GM12801 (cell line): ENCODE measurements around the gene RIT2.

Experiments used
- CTCF ChIP-seq: IDR thresholded peaks from one replicate; pipeline ENCODE4 v1.5.1; 2011; ENCODE audit warnings: control low read depth; ENCODE audit not compliant: insufficient read length; ENCODE audit errors: extremely low read depth

The RIT2 gene

GRCh38 chr18:43043626-43044025 lies 71.9 kb downstream of the RIT2 start:
- TF ChIP-seq CTCF, result no peak

GRCh38 chr18:43040281-43040680 lies 75.2 kb downstream of the RIT2 start:
- no peak for TF ChIP-seq CTCF

- TF ChIP-seq CTCF, result no peak
These were observed 80.6 kb downstream of the RIT2 start for GRCh38 chr18:43034683-43035500.

GRCh38 chr18:43031169-43031568 lies 84.3 kb downstream of the RIT2 start:
- TF ChIP-seq CTCF, result no peak

GRCh38 chr18:43029414-43029813 lies 86.1 kb downstream of the RIT2 start:
- TF ChIP-seq CTCF, result no peak

GRCh38 chr18:43022874-43023273 lies 92.6 kb downstream of the RIT2 start:
- no peak for TF ChIP-seq CTCF

- TF ChIP-seq CTCF, result no peak
These were observed 97.9 kb downstream of the RIT2 start for GRCh38 chr18:43017622-43018021.
